Measurements from ENCODE around the gene ENTPD6. TPM values are rescaled to one million over a fixed set of nuclear protein-coding genes. Genes with fewer than 3 reads are reported as not detected.

The ENTPD6 gene
- polyA plus RNA-seq, 3 donors = 36.2 to 120 (median 47.0) TPM

DNA sequence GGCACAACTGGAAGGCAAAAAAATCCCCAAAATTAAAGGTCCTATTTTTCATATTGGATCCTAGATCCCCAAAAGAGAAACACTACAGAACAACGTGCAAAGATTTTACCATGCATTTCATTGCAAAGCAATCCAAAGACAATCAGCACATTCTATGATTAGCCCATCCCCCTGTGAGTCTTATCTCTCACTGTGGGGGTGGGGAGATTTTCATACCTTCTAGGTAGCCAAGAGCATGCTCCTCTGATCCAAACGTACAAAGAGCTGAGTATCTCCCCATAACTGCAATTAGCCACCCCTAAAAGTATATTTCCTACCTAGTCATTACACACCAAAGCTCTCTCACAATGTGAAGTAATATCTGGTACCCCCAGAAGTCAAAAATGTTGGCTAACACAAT lies 22.2 kb upstream of the ENTPD6 start:
- intact Hi-C loops (cut with micrococcal nuclease) = no loop called here
- H3K4me3 ChIP-seq (replicated peaks in 1 of 3; ENCODE audit: low read depth in 2 of 3, low read length in 3 of 3) = no peak overlapping the region
- H3K4me3 Mint-ChIP-seq = no peak overlapping the region
- H3K9me3 ChIP-seq (replicated peaks in 1 of 2; ENCODE audit: control insufficient read depth in 1 of 2, insufficient read depth in 1 of 2, low read length in 2 of 2) = no peaks in the 10 kb centered on the region
- H3K36me3 Mint-ChIP-seq = no peaks in the 10 kb centered on the region
- H3K9ac ChIP-seq (ENCODE audit: insufficient read depth, low read length, poor library complexity, severe bottlenecking) = no peak overlapping the region
- no peak overlapping the region for H3K27ac Mint-ChIP-seq
- H2AFZ ChIP-seq (ENCODE audit: insufficient read depth, low read depth, low read length, poor library complexity, severe bottlenecking) = no peak overlapping the region
- peaks cover 7 to 16% (median 12%) of the 10 kb centered on the region in 3 donors for H3K27me3 Mint-ChIP-seq (ENCODE audit: low read depth in 3 of 3)
- peaks cover 0 to 9% (median 3%) of the 10 kb centered on the region in 7 donors for H3K9me3 Mint-ChIP-seq
- no peaks in the 10 kb centered on the region for H3K4me1 Mint-ChIP-seq
- no peaks in the 10 kb centered on the region for H3K36me3 ChIP-seq (replicated peaks in 1 of 2; ENCODE audit: control insufficient read depth in 1 of 2, insufficient read depth in 2 of 2, low read length in 2 of 2)
- H3K27ac ChIP-seq (ENCODE audit: low read depth in 1 of 2, low read length in 2 of 2) = no peak overlapping the region
- H4K20me1 ChIP-seq (ENCODE audit: insufficient read depth, low read length) = no peaks in the 10 kb centered on the region
- H3K4me2 ChIP-seq (replicated peaks; ENCODE audit: extremely low read depth, low read length, poor library complexity, severe bottlenecking) = no peak overlapping the region
- WGBS (ENCODE audit: insufficient coverage) = no CpG with 5 or more reads among the region's 2 CpGs
- TF ChIP-seq, protein P1, sequence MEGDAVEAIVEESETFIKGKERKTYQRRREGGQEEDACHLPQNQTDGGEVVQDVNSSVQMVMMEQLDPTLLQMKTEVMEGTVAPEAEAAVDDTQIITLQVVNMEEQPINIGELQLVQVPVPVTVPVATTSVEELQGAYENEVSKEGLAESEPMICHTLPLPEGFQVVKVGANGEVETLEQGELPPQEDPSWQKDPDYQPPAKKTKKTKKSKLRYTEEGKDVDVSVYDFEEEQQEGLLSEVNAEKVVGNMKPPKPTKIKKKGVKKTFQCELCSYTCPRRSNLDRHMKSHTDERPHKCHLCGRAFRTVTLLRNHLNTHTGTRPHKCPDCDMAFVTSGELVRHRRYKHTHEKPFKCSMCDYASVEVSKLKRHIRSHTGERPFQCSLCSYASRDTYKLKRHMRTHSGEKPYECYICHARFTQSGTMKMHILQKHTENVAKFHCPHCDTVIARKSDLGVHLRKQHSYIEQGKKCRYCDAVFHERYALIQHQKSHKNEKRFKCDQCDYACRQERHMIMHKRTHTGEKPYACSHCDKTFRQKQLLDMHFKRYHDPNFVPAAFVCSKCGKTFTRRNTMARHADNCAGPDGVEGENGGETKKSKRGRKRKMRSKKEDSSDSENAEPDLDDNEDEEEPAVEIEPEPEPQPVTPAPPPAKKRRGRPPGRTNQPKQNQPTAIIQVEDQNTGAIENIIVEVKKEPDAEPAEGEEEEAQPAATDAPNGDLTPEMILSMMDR (IDR thresholded peaks at IDR 0.05) = no peak
- H3K79me2 ChIP-seq (ENCODE audit: insufficient read depth, low read length) = no peaks in the 10 kb centered on the region
- H3K4me1 ChIP-seq (ENCODE audit: control insufficient read depth in 1 of 2, insufficient read depth in 2 of 2, low read length in 2 of 2) = no peaks in the 10 kb centered on the region
- DNase-seq = no peak
- H3K27me3 ChIP-seq (ENCODE audit: control insufficient read depth in 2 of 2, insufficient read depth in 2 of 2, low read length in 2 of 2) = peaks cover 3 to 10% of the 10 kb centered on the region in 2 donors

DNA sequence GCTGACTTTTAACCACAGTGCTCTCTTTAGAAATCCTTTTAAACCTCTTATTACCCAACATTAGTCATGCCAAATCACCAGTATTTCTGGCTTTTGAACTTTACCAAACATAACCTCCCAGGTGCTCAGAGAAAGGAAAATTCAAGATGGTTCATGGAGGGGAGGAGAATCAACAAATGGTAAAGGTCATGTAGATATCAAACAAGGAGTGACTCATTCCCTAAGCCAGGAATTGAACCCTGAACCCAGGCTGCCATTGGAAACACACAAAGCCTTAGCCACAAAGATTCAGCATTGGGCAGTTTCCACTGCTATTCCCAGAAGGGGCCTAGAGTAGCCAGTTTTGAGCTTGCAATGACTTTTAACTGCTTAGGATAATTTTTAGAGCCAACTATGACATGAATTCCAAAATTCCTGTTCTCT lies 21.6 kb upstream of the ENTPD6 start:
- intact Hi-C loops (cut with micrococcal nuclease) = no loop called here
- Mint-ChIP-seq H3K4me3 (no peak overlapping the region), H3K9me3 (peaks cover 0 to 9% (median 1%) of the 10 kb centered on the region in 7 donors), H3K4me1 (no peaks in the 10 kb centered on the region), H3K36me3 (no peaks in the 10 kb centered on the region), H3K27me3 (ENCODE audit: low read depth in 3 of 3) (peaks cover 7 to 13% (median 12%) of the 10 kb centered on the region in 3 donors), H3K27ac (no peak overlapping the region)
- no peak overlapping the region for H3K27ac ChIP-seq (ENCODE audit: low read depth in 1 of 2, low read length in 2 of 2)
- no peaks in the 10 kb centered on the region for H4K20me1 ChIP-seq (ENCODE audit: insufficient read depth, low read length)
- no peak overlapping the region for H3K9ac ChIP-seq (ENCODE audit: insufficient read depth, low read length, poor library complexity, severe bottlenecking)
- H3K36me3 ChIP-seq (replicated peaks in 1 of 2; ENCODE audit: control insufficient read depth in 1 of 2, insufficient read depth in 2 of 2, low read length in 2 of 2) = no peaks in the 10 kb centered on the region
- TF ChIP-seq, protein P1 (IDR thresholded peaks at IDR 0.05) = no peak
- no peak overlapping the region for H3K4me2 ChIP-seq (replicated peaks; ENCODE audit: extremely low read depth, low read length, poor library complexity, severe bottlenecking)
- H3K9me3 ChIP-seq (replicated peaks in 1 of 2; ENCODE audit: control insufficient read depth in 1 of 2, insufficient read depth in 1 of 2, low read length in 2 of 2) = no peaks in the 10 kb centered on the region
- no peaks in the 10 kb centered on the region for H3K79me2 ChIP-seq (ENCODE audit: insufficient read depth, low read length)
- no peak overlapping the region for H2AFZ ChIP-seq (ENCODE audit: insufficient read depth, low read depth, low read length, poor library complexity, severe bottlenecking)
- no peaks in the 10 kb centered on the region for H3K4me1 ChIP-seq (ENCODE audit: control insufficient read depth in 1 of 2, insufficient read depth in 2 of 2, low read length in 2 of 2)
- no peak for DNase-seq
- no peak overlapping the region for H3K4me3 ChIP-seq (replicated peaks in 1 of 3; ENCODE audit: low read depth in 2 of 3, low read length in 3 of 3)
- peaks cover 3 to 10% of the 10 kb centered on the region in 2 donors for H3K27me3 ChIP-seq (ENCODE audit: control insufficient read depth in 2 of 2, insufficient read depth in 2 of 2, low read length in 2 of 2)
